ENCODE data around the gene C20orf96. TPM values are rescaled to one million over a fixed set of nuclear protein-coding genes. Genes with fewer than 3 reads are reported as not detected.

Gene C20orf96
- total and polyA plus RNA-seq, 2 experiments from 2014 or later = 14.6 to 36.3 TPM

GRCh38 chr20:277496-277781, 13.1 kb downstream of the C20orf96 start (continued):
- TF ChIP-seq REST (IDR thresholded peaks at IDR 0.05; ENCODE audit: unreplicated experiment) (no peak), STAT1 (IDR thresholded peaks at IDR 0.05; ENCODE audit: unreplicated experiment) (no peak), EZH2 (IDR thresholded peaks at IDR 0.05; ENCODE audit: low read depth, unreplicated experiment) (no peak), EZH2phosphoT487 (IDR thresholded peaks at IDR 0.05; ENCODE audit: unreplicated experiment) (no peak), NANOG (IDR thresholded peaks at IDR 0.05; ENCODE audit: borderline replicate concordance) (no peak)

- peaks cover 6% of the 10 kb centered on the region; the same call in 1 of the 2 replicates for H3K4me1 ChIP-seq (ENCODE audit: insufficient read depth)
- peaks cover 6% of the 10 kb centered on the region for H4K20me1 ChIP-seq (replicated peaks; ENCODE audit: insufficient read depth)
- 0 out of 3 replicates have a peak, but pooled peaks cover 7% of the 10 kb centered on the region for H3K9me3 Mint-ChIP-seq
- no peaks in the 10 kb centered on the region for H3K79me2 ChIP-seq (replicated peaks; ENCODE audit: insufficient read depth)
- DNase-seq (ENCODE audit: low spot score) (no peak), ATAC-seq (no peak)
- H3K4me2 ChIP-seq = no peak overlapping the region
- H3K27me3 ChIP-seq (ENCODE audit: insufficient read depth) = no peaks in the 10 kb centered on the region
- H3K27me3 Mint-ChIP-seq (ENCODE audit: insufficient read depth, low read depth, poor library complexity) = peaks cover 15% of the 10 kb centered on the region
- no peak overlapping the region for H3K27ac Mint-ChIP-seq
- H3K36me3 ChIP-seq (ENCODE audit: insufficient read depth) = 0 out of 2 replicates have a peak, but pooled peaks cover 4% of the 10 kb centered on the region
- H3K4me3 Mint-ChIP-seq = no peak overlapping the region
- no peak overlapping the region for H3K27ac ChIP-seq (ENCODE audit: low read depth)
- no peak overlapping the region for H2AFZ ChIP-seq
- peaks cover 22% of the 10 kb centered on the region for H3F3A ChIP-seq (replicated peaks; ENCODE audit: low read depth)
- peaks cover 8% of the 10 kb centered on the region for H3K4me1 Mint-ChIP-seq
- H3K9me2 ChIP-seq (ENCODE audit: insufficient read depth) = no peaks in the 10 kb centered on the region
- peaks cover 54% of the 10 kb centered on the region for H3K36me3 Mint-ChIP-seq (ENCODE audit: low read depth)
- no peak overlapping the region for H3K4me3 ChIP-seq
- TF ChIP-seq ZNF114 (CRISPR knock-in tag; IDR thresholded peaks at IDR 0.05) (no peak), NANOG (IDR thresholded peaks at IDR 0.05; ENCODE audit: borderline replicate concordance) (no peak), POLR2AphosphoS5 (IDR thresholded peaks at IDR 0.05; ENCODE audit: low read depth) (no peak), ZNF462 (CRISPR knock-in tag; IDR thresholded peaks at IDR 0.05) (no peak), ZNF331 (CRISPR knock-in tag; IDR thresholded peaks at IDR 0.05; ENCODE audit: low read depth) (no peak), CREB1 (CRISPR knock-in tag; IDR thresholded peaks at IDR 0.05; ENCODE audit: low read depth) (no peak), ETS1 (IDR thresholded peaks at IDR 0.05) (no peak), EZH2 (IDR thresholded peaks at IDR 0.05; ENCODE audit: low read depth, unreplicated experiment) (no peak), JUNB (IDR thresholded peaks at IDR 0.05; ENCODE audit: unreplicated experiment) (no peak)
Measured at GRCh38 chr20:276620-277495, 13.7 kb downstream of the C20orf96 start.
